LoVo (cell line): ENCODE measurements around the gene CHRNG.

Source experiments
- DNase-seq: peaks from one replicate; pipeline ENCODE4 v3.0.0-alpha.2; 2016; ENCODE audit warnings: low spot score

CHRNG gene

GRCh38 chr2:232577841-232578240 lies 38.3 kb downstream of the CHRNG start:
- DNase-seq = no peak

- no peak for DNase-seq
Measured at GRCh38 chr2:232578626-232579025, 39.1 kb downstream of the CHRNG start.

- no peak for DNase-seq
Measured at GRCh38 chr2:232580648-232580981, 41.1 kb downstream of the CHRNG start.

- DNase-seq = no peak
Measured at GRCh38 chr2:232581725-232582124, 42.2 kb downstream of the CHRNG start.

- no peak for DNase-seq
Measured at GRCh38 chr2:232584238-232584637, 44.7 kb downstream of the CHRNG start.

- DNase-seq = no peak
Measured at GRCh38 chr2:232586943-232587505, 47.5 kb downstream of the CHRNG start.

- no peak for DNase-seq
Measured at GRCh38 chr2:232587512-232587911, 48.0 kb downstream of the CHRNG start.

- DNase-seq = no peak
Measured at GRCh38 chr2:232588031-232588430, 48.5 kb downstream of the CHRNG start.

GRCh38 chr2:232588680-232589585 lies 49.4 kb downstream of the CHRNG start:
- peak; percentile 78 for DNase-seq

- DNase-seq = peak; percentile 84
Measured at GRCh38 chr2:232592772-232593395, 53.4 kb downstream of the CHRNG start.

- DNase-seq = no peak
Measured at GRCh38 chr2:232593982-232594381, 54.5 kb downstream of the CHRNG start.
